ENCODE data around the gene ZNF263. TPM values are rescaled to one million over a fixed set of nuclear protein-coding genes. Genes with fewer than 3 reads are reported as not detected.
A peak's percentile ranks its signal among the peaks of the same experiment; 100 is the strongest.

ZNF263 gene
- total RNA-seq, 4 donors from 2014 or later = 19.0 to 35.8 (median 27.5) TPM

DNA sequence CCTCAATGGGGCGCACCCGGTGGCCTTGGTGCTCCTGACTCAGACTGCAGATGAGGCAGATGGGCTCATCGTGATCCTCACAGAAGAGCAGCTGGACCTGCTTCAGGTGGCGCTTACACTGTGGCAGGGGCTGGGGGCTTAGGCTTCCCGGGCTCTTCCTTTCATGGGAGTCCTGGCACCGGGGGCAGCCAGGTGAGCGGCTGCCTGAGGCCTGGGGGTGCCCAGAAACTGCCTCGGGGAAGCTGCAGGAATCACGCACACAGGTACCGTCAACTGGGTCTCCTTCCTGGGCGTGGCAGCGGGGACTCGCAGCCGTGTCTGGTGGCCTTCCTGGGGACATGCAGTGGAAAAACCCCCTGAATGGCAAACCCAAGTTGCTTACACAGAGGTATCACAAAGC lies 33.8 kb upstream of the ZNF263 start:
- Histone ChIP-seq H3K27ac (no peak overlapping the region), H3K4me3 (no peak overlapping the region), H3K36me3 (no peaks in the 10 kb centered on the region), H3K4me1 (no peaks in the 10 kb centered on the region), H3K9me3 (no peaks in the 10 kb centered on the region), H3K27me3 (no peaks in the 10 kb centered on the region)
- no peak for TF ChIP-seq CTCF (IDR thresholded peaks at IDR 0.05)
- TF ChIP-seq POLR2A (IDR thresholded peaks at IDR 0.05) = no peak
- DNase-seq = peak in 1 of 3 donors; percentile 26

GRCh38 chr16:3252967-3253366 lies 30.3 kb upstream of the ZNF263 start:
- Histone ChIP-seq H3K27ac (no peak overlapping the region), H3K4me3 (no peak overlapping the region), H3K36me3 (no peaks in the 10 kb centered on the region), H3K9me3 (no peaks in the 10 kb centered on the region), H3K27me3 (no peaks in the 10 kb centered on the region), H3K4me1 (no peaks in the 10 kb centered on the region)
- TF ChIP-seq POLR2A (IDR thresholded peaks at IDR 0.05) = no peak
- no peak for TF ChIP-seq CTCF (IDR thresholded peaks at IDR 0.05)
- DNase-seq = no peak

GRCh38 chr16:3254309-3254708 lies 29.0 kb upstream of the ZNF263 start:
- no peak for TF ChIP-seq CTCF (IDR thresholded peaks at IDR 0.05)
- no peak for TF ChIP-seq POLR2A (IDR thresholded peaks at IDR 0.05)
- no peaks in the 10 kb centered on the region for H3K27me3 ChIP-seq
- H3K9me3 ChIP-seq = no peaks in the 10 kb centered on the region
- H3K4me3 ChIP-seq = no peak overlapping the region
- H3K36me3 ChIP-seq = no peaks in the 10 kb centered on the region
- H3K27ac ChIP-seq = no peak overlapping the region
- H3K4me1 ChIP-seq = no peaks in the 10 kb centered on the region
- DNase-seq = no peak

DNA sequence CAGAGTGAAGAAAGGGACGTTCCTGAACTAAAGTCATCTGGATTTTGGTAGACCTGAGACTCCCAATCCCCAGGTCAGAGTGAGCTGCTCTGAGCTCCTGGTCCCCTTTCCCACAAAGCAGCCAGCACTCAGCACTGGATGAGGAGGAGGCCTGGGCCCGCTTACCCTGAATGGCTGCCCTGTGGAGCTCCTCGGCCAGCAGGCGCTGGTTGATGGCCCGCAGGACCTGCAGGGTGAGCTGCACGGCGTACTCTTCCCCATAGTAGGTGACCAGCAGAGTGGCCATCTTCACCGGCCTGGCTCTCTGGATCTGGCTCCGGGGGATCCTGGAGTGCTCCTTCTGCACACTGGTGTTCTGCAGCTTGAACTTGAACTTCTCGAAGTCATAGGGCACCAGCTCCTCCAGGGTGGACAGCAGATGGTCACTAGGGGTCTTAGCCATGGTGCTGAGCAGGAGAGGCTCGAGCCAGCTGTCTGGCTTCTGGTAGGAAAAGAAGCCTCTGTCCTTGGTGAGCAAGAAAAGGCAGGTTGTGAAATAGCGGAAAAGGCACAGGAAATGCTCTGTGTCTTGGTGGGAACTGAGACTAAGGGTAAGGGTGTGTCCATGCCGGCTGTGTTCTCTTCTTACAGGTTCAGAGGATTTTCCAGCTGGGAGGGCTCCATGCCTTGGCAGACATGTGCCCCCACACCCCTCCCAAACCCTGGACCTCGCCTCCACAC lies 27.0 kb upstream of the ZNF263 start, which contains the start of gene MEFV:
TSS of gene MEFV (minus strand) at position 488 of the 720 bp plus-strand sequence. CDS start at position 442, 46 bp downstream.
- no peaks in the 10 kb centered on the region for H3K36me3 ChIP-seq
- peak within 1 kb of the TSS in 1 of 4 donors; percentile 24 for H3K4me3 ChIP-seq
- no peaks in the 10 kb centered on the region for H3K27me3 ChIP-seq
- no peak for DNase-seq
- H3K4me1 ChIP-seq = no peaks in the 10 kb centered on the region
- TF ChIP-seq POLR2A (IDR thresholded peaks at IDR 0.05) (no peak), CTCF (IDR thresholded peaks at IDR 0.05) (no peak)
- H3K9me3 ChIP-seq = no peaks in the 10 kb centered on the region
- no peak within 1 kb of the TSS for H3K27ac ChIP-seq

- H3K27ac ChIP-seq = no peak overlapping the region
- no peaks in the 10 kb centered on the region for H3K9me3 ChIP-seq
- H3K36me3 ChIP-seq = no peaks in the 10 kb centered on the region
- TF ChIP-seq POLR2A (IDR thresholded peaks at IDR 0.05) (no peak), CTCF (IDR thresholded peaks at IDR 0.05) (no peak)
- H3K27me3 ChIP-seq = no peaks in the 10 kb centered on the region
- no peak overlapping the region for H3K4me3 ChIP-seq
- no peak for DNase-seq
- H3K4me1 ChIP-seq = no peaks in the 10 kb centered on the region
Observed at GRCh38 chr16:3256866-3257465, 26.3 kb upstream of the ZNF263 start.

All from Peyer's patch (tissue), 4 donors.